Caco-2 (cell line): ENCODE data around the gene UPB1. TPM values are rescaled to one million over a fixed set of nuclear protein-coding genes. Genes with fewer than 3 reads are reported as not detected.

ENCODE experiments used
- BruUV-seq: library from RNA; stranded (reverse); fragments of 400-500 nt; replicated peaks from 2 replicates; lab custom pipeline; 2021; lab: Mats Ljungman, UMichigan
- CTCF ChIA-PET: fragments of 300-600 bp; sonication (Branson Sonifier 250); formaldehyde crosslinking; loops from one replicate; lab custom pipeline; 2022; ENCODE audit warnings: antibody characterized with exemption; lab: Charles Lee
- POLR2A ChIA-PET: fragments of 300-600 bp; sonication (Branson Sonifier 250); formaldehyde crosslinking; loops from one replicate; lab custom pipeline; 2022; ENCODE audit warnings: antibody characterized with exemption; lab: Charles Lee
- DNase-seq, 2 experiments: peaks; one replicate each; pipeline versions ENCODE4 v3.0.0 to v3.0.0-alpha.2; 2020 to 2022
- H3K27me3 ChIP-seq: replicated peaks from 2 replicates; pipeline ENCODE4 v1.6.0; 2011; ENCODE audit warnings: low read length; ENCODE audit not compliant: control insufficient read depth, insufficient read depth
- H3K36me3 ChIP-seq: 2 replicates; pipeline ENCODE4 v1.5.1; 2011; ENCODE audit warnings: low read length; ENCODE audit not compliant: control insufficient read depth, insufficient read depth
- H3K4me1 ChIP-seq: fragments of 250-450 bp; sonication (Bioruptor Pico); 2 replicates; pipeline ENCODE4 v1.5.1; 2020; ENCODE audit warnings: mild to moderate bottlenecking
- H3K4me3 ChIP-seq: 2 replicates; pipeline ENCODE4 v1.5.1; 2011; ENCODE audit warnings: low read depth, mild to moderate bottlenecking, control low read depth, low read length
- H3K9me3 ChIP-seq: fragments of 250-450 bp; sonication (Bioruptor Pico); 2 replicates; pipeline ENCODE4 v1.5.1; 2020; ENCODE audit warnings: mild to moderate bottlenecking, moderate library complexity
- H3K27ac Mint-ChIP-seq: one replicate; pipeline ENCODE4 v1.8.0; 2022; ENCODE audit warnings: mixed read lengths; ENCODE audit not compliant: unreplicated experiment
- H3K27me3 Mint-ChIP-seq: one replicate; pipeline ENCODE4 v1.8.0; 2022; ENCODE audit warnings: mixed read lengths; ENCODE audit not compliant: insufficient read depth, unreplicated experiment
- H3K36me3 Mint-ChIP-seq: one replicate; pipeline ENCODE4 v1.8.0; 2022; ENCODE audit warnings: mild to moderate bottlenecking, mixed read lengths; ENCODE audit not compliant: insufficient read depth, unreplicated experiment
- H3K4me1 Mint-ChIP-seq: one replicate; pipeline ENCODE4 v1.8.0; 2022; ENCODE audit warnings: low read depth, mixed read lengths; ENCODE audit not compliant: unreplicated experiment
- H3K4me3 Mint-ChIP-seq: one replicate; pipeline ENCODE4 v1.8.0; 2022; ENCODE audit warnings: mild to moderate bottlenecking, moderate library complexity, mixed read lengths; ENCODE audit not compliant: unreplicated experiment
- H3K9me3 Mint-ChIP-seq: one replicate; pipeline ENCODE4 v1.8.0; 2022; ENCODE audit warnings: mixed read lengths; ENCODE audit not compliant: unreplicated experiment
- CTCF ChIP-seq, 2 experiments: fragments of 200-600 bp in 1 of 2; IDR thresholded peaks; 1 replicate in 1 of 2; 2 replicates in 1 of 2; pipeline versions ENCODE4 v1.5.1 to v1.8.0; 2011 to 2022; ENCODE audit warnings: antibody characterized with exemption in 1 of 2, control low read depth in 1 of 2, inconsistent platforms in 1 of 2, low read depth in 1 of 2, low read length in 1 of 2, mild to moderate bottlenecking in 1 of 2, moderate library complexity in 1 of 2; ENCODE audit not compliant: insufficient read depth in 1 of 2, severe bottlenecking in 1 of 2, unreplicated experiment in 1 of 2
- intact Hi-C: fragments of 100-400 bp; cut with micrococcal nuclease; formaldehyde crosslinking; loops from one replicate; pipeline ENCODE4 v1.10.0; 2022; ENCODE audit not compliant: unreplicated experiment
- total RNA-seq: library from RNA; stranded (reverse); gene quantifications from 2 replicates; pipeline ENCODE4 v1.2.3, GENCODE V29; 2022

The UPB1 gene
- total RNA-seq, 1 experiment from 2014 or later = 6.7 TPM

GRCh38 chr22:24515027-24515338 is 19.9 kb downstream of the UPB1 start:
- Histone ChIP-seq H3K4me3 (no peak overlapping the region), H3K27me3 (no peaks in the 10 kb centered on the region), H3K9me3 (no peaks in the 10 kb centered on the region), H3K4me1 (peaks cover 83% of the 10 kb centered on the region), H3K36me3 (no peaks in the 10 kb centered on the region)
- CTCF ChIA-PET = interaction anchor here (1.3 kb wide), 1 partner anchor 9 kb away, joined by 4 read pairs; no protein-coding TSS in a partner anchor
- Mint-ChIP-seq H3K9me3 (no peaks in the 10 kb centered on the region), H3K27me3 (no peaks in the 10 kb centered on the region), H3K4me3 (no peak overlapping the region), H3K4me1 (peaks cover 44% of the 10 kb centered on the region), H3K27ac (peak overlapping the region; percentile 43), H3K36me3 (peaks cover 5% of the 10 kb centered on the region)
- POLR2A ChIA-PET = no interaction called here
- no TSS peak for BruUV-seq
- no peak for DNase-seq
- no peak for TF ChIP-seq CTCF (IDR thresholded peaks at IDR 0.05; ENCODE audit: insufficient read depth in 1 of 2, low read depth in 1 of 2, low read length in 1 of 2, severe bottlenecking in 1 of 2, unreplicated experiment in 1 of 2)
- intact Hi-C loops = loop anchor here (2.0 kb wide), 1 partner anchor 20 kb away; the partner anchor contains the start of gene UPB1

GRCh38 chr22:24516301-24516737 is 21.2 kb downstream of the UPB1 start:
- no TSS peak for BruUV-seq
- no peaks in the 10 kb centered on the region for H3K9me3 Mint-ChIP-seq
- Histone ChIP-seq H3K36me3 (no peaks in the 10 kb centered on the region), H3K27me3 (no peaks in the 10 kb centered on the region), H3K4me1 (peaks cover 77% of the 10 kb centered on the region), H3K9me3 (no peaks in the 10 kb centered on the region), H3K4me3 (no peak overlapping the region)
- intact Hi-C loops = no loop called here
- ChIA-PET POLR2A (no interaction called here), CTCF (no interaction called here)
- no peak overlapping the region for H3K4me3 Mint-ChIP-seq
- peak overlapping the region; percentile 63 for H3K27ac Mint-ChIP-seq
- no peaks in the 10 kb centered on the region for H3K27me3 Mint-ChIP-seq
- peaks cover 38% of the 10 kb centered on the region for H3K4me1 Mint-ChIP-seq
- no peak for TF ChIP-seq CTCF (IDR thresholded peaks at IDR 0.05; ENCODE audit: insufficient read depth in 1 of 2, low read depth in 1 of 2, low read length in 1 of 2, severe bottlenecking in 1 of 2, unreplicated experiment in 1 of 2)
- no peak for DNase-seq
- H3K36me3 Mint-ChIP-seq = no peaks in the 10 kb centered on the region

- Histone ChIP-seq H3K9me3 (no peaks in the 10 kb centered on the region), H3K36me3 (no peaks in the 10 kb centered on the region), H3K4me1 (peaks cover 72% of the 10 kb centered on the region), H3K27me3 (no peaks in the 10 kb centered on the region), H3K4me3 (no peak overlapping the region)
- Mint-ChIP-seq H3K4me1 (peaks cover 47% of the 10 kb centered on the region), H3K27me3 (no peaks in the 10 kb centered on the region), H3K4me3 (peak overlapping the region; percentile 10), H3K27ac (peak overlapping the region; percentile 63), H3K9me3 (no peaks in the 10 kb centered on the region), H3K36me3 (no peaks in the 10 kb centered on the region)
- ChIA-PET POLR2A (no interaction called here), CTCF (interaction anchor here (0.6 to 0.9 kb wide), 2 partner anchors 11 to 17 kb away, joined by 3 to 4 read pairs; no protein-coding TSS in a partner anchor)
- intact Hi-C loops = no loop called here
- no peak for TF ChIP-seq CTCF (IDR thresholded peaks at IDR 0.05; ENCODE audit: insufficient read depth in 1 of 2, low read depth in 1 of 2, low read length in 1 of 2, severe bottlenecking in 1 of 2, unreplicated experiment in 1 of 2)
- no TSS peak for BruUV-seq
- DNase-seq = no peak
Observed at GRCh38 chr22:24517446-24517845, 22.3 kb downstream of the UPB1 start.
